Keratinocyte (primary cell): Measurements from ENCODE around the gene GABRE.

Experiments used
- CTCF ChIP-seq, 3 experiments: IDR thresholded peaks in 1 of 3; conservative IDR thresholded peaks in 1 of 3; optimal IDR thresholded peaks in 1 of 3; 2 replicates in 2 of 3; 3 replicates in 1 of 3; pipeline versions ENCODE3 to v1.5.1; 2011; ENCODE audit warnings: low read length in 3 of 3, mild to moderate bottlenecking in 3 of 3, moderate library complexity in 2 of 3, control low read depth in 1 of 3, inconsistent platforms in 1 of 3; ENCODE audit not compliant: insufficient read depth in 2 of 3; ENCODE audit errors: extremely low read depth in 1 of 3
- EZH2 ChIP-seq: IDR thresholded peaks from one replicate; pipeline ENCODE4 v1.6.1; 2012; ENCODE audit warnings: inconsistent platforms, mild to moderate bottlenecking, low read length, moderate library complexity

- TF ChIP-seq CTCF (optimal IDR thresholded peaks at IDR 0.05 in 1 of 3, IDR thresholded peaks at IDR 0.05 in 1 of 3, conservative IDR thresholded peaks at IDR 0.05 in 1 of 3; ENCODE audit: extremely low read depth in 1 of 3, insufficient read depth in 2 of 3, low read length in 3 of 3) (no peak), EZH2 (no peak)
These were observed 4.4 kb downstream of the GABRE start for GRCh38 chrX:151970027-151970426.
